GM10266 (cell line): ENCODE measurements around the gene ZNF689.
"Not testable (repeated sequence)": the region's sequence is repeated elsewhere in the genome, so short reads cannot be mapped to it uniquely, and the experiment has no call there.

Experiments
- DNase-seq: peaks from one replicate; pipeline ENCODE4 v3.0.0; 2012; ENCODE audit errors: extremely low spot score
- TF ChIP-seq, protein P1 (sequence below): IDR thresholded peaks from 2 replicates; pipeline ENCODE4 v1.5.1; 2012; ENCODE audit warnings: mild to moderate bottlenecking, low read depth; ENCODE audit not compliant: control insufficient read depth, insufficient read depth; ENCODE audit errors: missing control alignments

Gene ZNF689

GRCh38 chr16:30603945-30604315 lies 6.3 kb downstream of the ZNF689 start:
- TF ChIP-seq, protein P1, sequence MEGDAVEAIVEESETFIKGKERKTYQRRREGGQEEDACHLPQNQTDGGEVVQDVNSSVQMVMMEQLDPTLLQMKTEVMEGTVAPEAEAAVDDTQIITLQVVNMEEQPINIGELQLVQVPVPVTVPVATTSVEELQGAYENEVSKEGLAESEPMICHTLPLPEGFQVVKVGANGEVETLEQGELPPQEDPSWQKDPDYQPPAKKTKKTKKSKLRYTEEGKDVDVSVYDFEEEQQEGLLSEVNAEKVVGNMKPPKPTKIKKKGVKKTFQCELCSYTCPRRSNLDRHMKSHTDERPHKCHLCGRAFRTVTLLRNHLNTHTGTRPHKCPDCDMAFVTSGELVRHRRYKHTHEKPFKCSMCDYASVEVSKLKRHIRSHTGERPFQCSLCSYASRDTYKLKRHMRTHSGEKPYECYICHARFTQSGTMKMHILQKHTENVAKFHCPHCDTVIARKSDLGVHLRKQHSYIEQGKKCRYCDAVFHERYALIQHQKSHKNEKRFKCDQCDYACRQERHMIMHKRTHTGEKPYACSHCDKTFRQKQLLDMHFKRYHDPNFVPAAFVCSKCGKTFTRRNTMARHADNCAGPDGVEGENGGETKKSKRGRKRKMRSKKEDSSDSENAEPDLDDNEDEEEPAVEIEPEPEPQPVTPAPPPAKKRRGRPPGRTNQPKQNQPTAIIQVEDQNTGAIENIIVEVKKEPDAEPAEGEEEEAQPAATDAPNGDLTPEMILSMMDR: no peak
- no peak for DNase-seq

- DNase-seq: no peak
- TF ChIP-seq, protein P1: no peak
These were observed 7.4 kb downstream of the ZNF689 start for GRCh38 chr16:30602616-30603277.

- TF ChIP-seq, protein P1: no peak
These were observed 8.2 kb downstream of the ZNF689 start for GRCh38 chr16:30601966-30602365.

DNA sequence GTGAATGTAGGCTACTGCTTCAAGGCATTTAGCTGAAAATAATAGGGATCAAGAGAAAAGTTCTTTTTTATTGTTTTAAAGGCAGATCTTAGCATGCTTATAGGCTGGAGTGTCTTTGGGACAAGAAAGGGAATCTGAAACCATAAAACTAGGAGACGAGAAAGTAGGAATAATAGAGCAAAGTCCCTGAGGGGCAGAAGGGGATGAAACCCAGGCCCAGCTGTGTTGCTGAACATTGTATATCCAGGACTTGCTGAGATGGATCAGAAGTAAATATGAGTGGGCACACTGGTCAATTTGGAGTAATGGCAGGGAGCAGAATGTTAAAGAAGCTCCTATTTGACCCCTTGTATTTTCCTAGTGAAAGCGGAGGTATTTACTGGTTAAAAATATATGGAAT lies 9.3 kb downstream of the ZNF689 start:
- DNase-seq: no peak
- TF ChIP-seq, protein P1: no peak

More at GRCh38 chr16:30601966-30602365, 8.2 kb downstream of the ZNF689 start:
- DNase-seq: no peak

- no peak for DNase-seq
- TF ChIP-seq, protein P1: no peak
These were observed 10.0 kb downstream of the ZNF689 start for GRCh38 chr16:30600215-30600614.

- TF ChIP-seq, protein P1: no peak
- DNase-seq: no peak
These were observed 17.3 kb downstream of the ZNF689 start for GRCh38 chr16:30592871-30593270.

- DNase-seq: not testable (repeated sequence)
These were observed 19.3 kb downstream of the ZNF689 start for GRCh38 chr16:30590869-30591268.

- not testable (repeated sequence) for DNase-seq
These were observed 20.6 kb downstream of the ZNF689 start for GRCh38 chr16:30589582-30589981.
